ENCODE measurements around the gene TMEM38B.

GRCh38 chr9:105673850-105674387 is 20.4 kb upstream of the TMEM38B start:
- TF ChIP-seq ZNF223 (tag by site-specific recombination; IDR thresholded peaks at IDR 0.05), result no peak
- no peak for TF ChIP-seq ZNF580 (tag by site-specific recombination; IDR thresholded peaks at IDR 0.05)
- TF ChIP-seq ZFP37 (tag by site-specific recombination; IDR thresholded peaks at IDR 0.05), result no peak
- TF ChIP-seq KLF17 (tag by site-specific recombination; IDR thresholded peaks at IDR 0.05), result no peak
- TF ChIP-seq REST (tag by site-specific recombination; IDR thresholded peaks at IDR 0.05), result no peak
